Loucy (cell line): ENCODE results near the gene CASQ2.

ENCODE experiments used
- H2AFZ ChIP-seq: fragments of 200-600 bp; sonication (generic); 2 replicates; pipeline ENCODE4 v1.6.0; 2016; ENCODE audit warnings: antibody characterized with exemption, mild to moderate bottlenecking, low read length, moderate library complexity
- H3F3A ChIP-seq: fragments of 200-600 bp; 2 replicates; pipeline ENCODE4 v1.6.0; 2016; ENCODE audit warnings: antibody characterized with exemption, low read depth, mild to moderate bottlenecking
- H3K27me3 ChIP-seq: fragments of 200-600 bp; sonication (generic); 2 replicates; pipeline ENCODE4 v1.6.1; 2014; ENCODE audit warnings: low read length, mild to moderate bottlenecking; ENCODE audit not compliant: insufficient read depth, poor library complexity, severe bottlenecking
- H3K36me3 ChIP-seq: fragments of 200-600 bp; sonication (generic); 2 replicates; pipeline ENCODE4 v1.6.1; 2016; ENCODE audit warnings: low read length; ENCODE audit not compliant: insufficient read depth
- H3K4me1 ChIP-seq: fragments of 200-600 bp; sonication (generic); 2 replicates; pipeline ENCODE4 v1.5.1; 2014; ENCODE audit warnings: low read length, mild to moderate bottlenecking; ENCODE audit not compliant: insufficient read depth, poor library complexity, severe bottlenecking
- H3K4me2 ChIP-seq: fragments of 200-600 bp; sonication (generic); 2 replicates; pipeline ENCODE4 v1.6.0; 2014; ENCODE audit warnings: antibody characterized with exemption, low read length, low read depth, mild to moderate bottlenecking; ENCODE audit not compliant: poor library complexity, severe bottlenecking
- H3K4me3 ChIP-seq: fragments of 200-600 bp; sonication (generic); 2 replicates; pipeline ENCODE4 v1.5.1; 2014; ENCODE audit warnings: low read length, mild to moderate bottlenecking, mixed read lengths; ENCODE audit not compliant: poor library complexity, severe bottlenecking
- H3K79me2 ChIP-seq: fragments of 200-600 bp; sonication (generic); 2 replicates; pipeline ENCODE4 v1.6.1; 2014; ENCODE audit warnings: low read length; ENCODE audit not compliant: insufficient read depth
- H3K9ac ChIP-seq: fragments of 200-600 bp; sonication (generic); 2 replicates; pipeline ENCODE4 v1.6.0; 2014; ENCODE audit warnings: mild to moderate bottlenecking, low read depth, low read length, moderate library complexity; ENCODE audit not compliant: poor library complexity, severe bottlenecking
- H3K9me2 ChIP-seq: fragments of 200-600 bp; sonication (generic); replicated peaks from 2 replicates; pipeline ENCODE4 v1.6.1; 2016; ENCODE audit warnings: low read depth, low read length, mixed read lengths
- H3K9me3 ChIP-seq: fragments of 200-600 bp; sonication (generic); 2 replicates; pipeline ENCODE4 v1.6.1; 2014; ENCODE audit warnings: mild to moderate bottlenecking, antibody characterized with exemption, low read length, low read depth; ENCODE audit not compliant: insufficient read depth
- H4K20me1 ChIP-seq: fragments of 200-600 bp; sonication (generic); 2 replicates; pipeline ENCODE4 v1.6.0; 2014; ENCODE audit warnings: antibody characterized with exemption, low read length, mild to moderate bottlenecking; ENCODE audit not compliant: insufficient read depth, poor library complexity, severe bottlenecking
- CTCF ChIP-seq: fragments of 200-600 bp; sonication (generic); conservative IDR thresholded peaks from 2 replicates; pipeline ENCODE4 v1.5.1; 2014; ENCODE audit warnings: mild to moderate bottlenecking, antibody characterized with exemption, low read length
- EZH2phosphoT487 ChIP-seq: fragments of 200-600 bp; IDR thresholded peaks from 2 replicates; pipeline ENCODE4 v1.6.1; 2018; ENCODE audit warnings: antibody characterized with exemption, mild to moderate bottlenecking, moderate library complexity, borderline replicate concordance

Gene CASQ2

GRCh38 chr1:115650961-115651360, 117.6 kb downstream of the CASQ2 start:
- Histone ChIP-seq H3F3A (0 out of 2 replicates have a peak, but pooled peaks cover 8% of the 10 kb centered on the region), H3K9me2 (no peaks in the 10 kb centered on the region), H3K9ac (peak overlapping the region; percentile 63), H4K20me1 (peaks cover 23% of the 10 kb centered on the region), H2AFZ (no peak overlapping the region), H3K27me3 (no peaks in the 10 kb centered on the region), H3K9me3 (no peaks in the 10 kb centered on the region), H3K4me1 (peaks cover 78% of the 10 kb centered on the region), H3K36me3 (peaks cover 35% of the 10 kb centered on the region), H3K4me3 (no peak overlapping the region), H3K79me2 (peaks cover 98% of the 10 kb centered on the region), H3K4me2 (peak overlapping the region; percentile 98)
- TF ChIP-seq CTCF: no peak
- TF ChIP-seq EZH2phosphoT487: no peak
